Suprapubic skin (tissue), 4 donors: ENCODE results near the gene CST3. TPM values are rescaled to one million over a fixed set of nuclear protein-coding genes. Genes with fewer than 3 reads are reported as not detected.
A peak's percentile ranks its signal among the peaks of the same experiment; 100 is the strongest.

Experiments
- DNase-seq, 2 donors: peaks; one replicate each; pipeline ENCODE4 v3.0.0-alpha.2; 2019; ENCODE audit warnings: low spot score in 2 of 2
- H3K27ac ChIP-seq: fragments of 200-600 bp; sonication (generic); one replicate; pipeline ENCODE4 v1.5.1; 2019
- H3K27me3 ChIP-seq: fragments of 200-600 bp; sonication (generic); one replicate; pipeline ENCODE4 v1.5.1; 2019
- H3K36me3 ChIP-seq: fragments of 200-600 bp; sonication (generic); one replicate; pipeline ENCODE4 v1.5.1; 2019
- H3K4me1 ChIP-seq: fragments of 200-600 bp; sonication (generic); one replicate; pipeline ENCODE4 v1.5.1; 2019
- H3K4me3 ChIP-seq: fragments of 200-600 bp; sonication (generic); one replicate; pipeline ENCODE4 v1.5.1; 2019; ENCODE audit warnings: mild to moderate bottlenecking
- H3K9me3 ChIP-seq: fragments of 200-600 bp; sonication (generic); one replicate; pipeline ENCODE4 v1.5.1; 2019
- CTCF ChIP-seq, 2 donors: fragments of 200-600 bp in 1 of 2; fragments of 450-650 bp in 1 of 2; sonication (generic) in 1 of 2; IDR thresholded peaks; one replicate each; pipeline ENCODE4 v1.5.1; 2016 to 2019; ENCODE audit warnings: antibody characterized with exemption in 2 of 2, mild to moderate bottlenecking in 1 of 2, moderate library complexity in 1 of 2
- EP300 ChIP-seq: sonication (generic); formaldehyde crosslinking; IDR thresholded peaks from one replicate; pipeline ENCODE4 v1.6.1; 2017; ENCODE audit warnings: antibody characterized with exemption
- POLR2A ChIP-seq, 2 donors: fragments of 450-650 bp; IDR thresholded peaks; one replicate each; pipeline ENCODE4 v1.6.1; 2017; ENCODE audit warnings: antibody characterized with exemption in 2 of 2, mild to moderate bottlenecking in 2 of 2, moderate library complexity in 2 of 2
- POLR2AphosphoS5 ChIP-seq, 3 donors: sonication (generic); formaldehyde crosslinking; IDR thresholded peaks; one replicate each; pipeline ENCODE4 v1.6.1; 2017; ENCODE audit warnings: antibody characterized with exemption in 3 of 3
- whole genome bisulfite sequencing: methylation state at CpG from one replicate; pipeline ENCODE4 v1.1.5; 2018; 5-methylcytosine and 5-hydroxymethylcytosine counted together
- total RNA-seq, 4 donors: library from RNA; depleted of rRNA; stranded (reverse); fragments of >200 nt; gene quantifications; one replicate each; pipeline ENCODE4 v1.1.0, GENCODE V29; 2016

CST3 gene
- total RNA-seq, 4 donors from 2014 or later, result 258 to 476 (median 386) TPM

GRCh38 chr20:23631226-23631822, 6.4 kb downstream of the CST3 start:
- DNase-seq, result no peak
- Histone ChIP-seq H3K36me3 (peaks cover 30% of the 10 kb centered on the region), H3K9me3 (no peaks in the 10 kb centered on the region), H3K4me1 (peaks cover 45% of the 10 kb centered on the region), H3K4me3 (no peak overlapping the region), H3K27me3 (no peaks in the 10 kb centered on the region), H3K27ac (no peak overlapping the region)
- 98% methylated on average over 9 of the region's 9 CpGs for WGBS
- TF ChIP-seq CTCF (IDR thresholded peaks at IDR 0.05) (no peak), POLR2AphosphoS5 (IDR thresholded peaks at IDR 0.05) (no peak), POLR2A (IDR thresholded peaks at IDR 0.05) (no peak), EP300 (no peak)

GRCh38 chr20:23630392-23630849, 7.3 kb downstream of the CST3 start:
- H3K27me3 ChIP-seq, result no peaks in the 10 kb centered on the region
- peak overlapping the region; percentile 71 for H3K27ac ChIP-seq
- peaks cover 45% of the 10 kb centered on the region for H3K4me1 ChIP-seq
- H3K9me3 ChIP-seq, result no peaks in the 10 kb centered on the region
- DNase-seq, result no peak
- H3K4me3 ChIP-seq, result no peak overlapping the region
- 78% methylated on average over 4 of the region's 4 CpGs for WGBS
- TF ChIP-seq POLR2AphosphoS5 (IDR thresholded peaks at IDR 0.05) (no peak), POLR2A (IDR thresholded peaks at IDR 0.05) (no peak), CTCF (IDR thresholded peaks at IDR 0.05) (no peak), EP300 (no peak)
- H3K36me3 ChIP-seq, result peaks cover 30% of the 10 kb centered on the region

DNA sequence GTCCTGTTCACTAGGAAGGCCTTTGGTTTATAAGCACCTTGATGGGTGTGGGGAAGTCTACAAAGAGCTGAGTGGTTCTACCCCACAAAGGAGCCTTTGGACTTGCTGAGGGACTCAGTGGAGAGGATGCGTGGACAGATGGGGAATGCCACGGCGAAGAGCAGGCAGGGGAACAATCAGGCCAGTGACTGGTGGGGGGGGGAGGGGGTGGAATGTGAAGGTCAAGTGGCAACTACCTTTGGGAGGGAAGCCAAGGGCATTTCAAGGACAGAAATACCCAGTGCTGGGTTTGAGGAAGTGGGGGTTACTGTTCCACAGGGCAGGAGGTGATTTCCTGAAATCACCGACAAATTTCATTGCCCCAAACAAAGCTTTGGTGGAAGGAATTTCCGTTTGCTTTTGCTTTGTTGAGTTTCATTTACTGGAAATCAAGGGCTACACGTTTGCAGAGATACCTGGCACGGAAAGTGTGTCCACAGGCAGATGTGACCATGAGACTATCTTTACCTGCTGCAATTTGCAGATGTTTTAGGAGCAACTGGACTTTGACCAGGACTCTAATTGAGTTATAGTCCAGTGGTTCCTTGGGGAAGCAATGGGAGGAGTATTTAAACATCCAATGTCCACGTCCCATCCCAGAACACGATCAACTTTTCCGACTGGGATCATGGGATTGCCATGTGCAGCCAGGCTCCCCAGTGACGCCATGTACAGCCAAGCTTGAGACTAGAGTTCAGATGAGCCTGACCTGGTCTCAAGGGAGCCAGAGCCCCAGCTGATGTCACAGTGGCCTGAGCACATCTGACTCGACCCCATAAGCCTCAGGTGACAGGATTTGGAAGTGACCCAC, 8.0 kb downstream of the CST3 start:
- TF ChIP-seq EP300 (no peak), CTCF (IDR thresholded peaks at IDR 0.05) (no peak), POLR2A (IDR thresholded peaks at IDR 0.05) (no peak), POLR2AphosphoS5 (IDR thresholded peaks at IDR 0.05) (no peak)
- Histone ChIP-seq H3K36me3 (peaks cover 30% of the 10 kb centered on the region), H3K4me1 (peaks cover 44% of the 10 kb centered on the region), H3K27ac (peak overlapping the region; percentile 71), H3K4me3 (no peak overlapping the region), H3K27me3 (no peaks in the 10 kb centered on the region), H3K9me3 (no peaks in the 10 kb centered on the region)
- no peak for DNase-seq
- WGBS, result 75% methylated on average over 11 of the region's 12 CpGs

DNA sequence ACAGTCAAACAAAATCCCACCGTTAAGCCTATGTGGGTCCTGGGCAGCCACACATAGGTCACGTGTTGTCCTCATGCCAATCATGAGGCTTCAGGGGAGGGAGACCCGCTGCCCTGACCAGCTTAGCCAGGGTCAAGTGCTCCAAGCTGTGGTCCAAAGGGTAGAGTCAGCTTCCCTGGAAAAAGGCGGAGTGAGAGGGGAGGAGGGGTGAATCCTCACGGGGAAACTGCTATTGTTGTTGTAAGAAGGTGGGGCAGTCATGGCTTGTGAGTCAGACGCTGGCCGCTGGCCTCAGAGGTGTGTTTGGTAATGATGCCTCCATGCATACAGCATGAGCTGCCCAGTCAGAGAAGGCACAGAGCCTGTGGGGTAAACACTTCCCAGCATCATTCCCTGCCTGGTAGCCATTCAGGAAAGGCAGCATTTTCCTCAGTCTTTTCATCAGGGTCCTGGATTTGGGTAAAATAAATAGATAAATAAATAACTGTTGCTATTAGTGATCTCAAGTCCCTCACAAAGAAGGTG, 8.7 kb downstream of the CST3 start:
- TF ChIP-seq POLR2AphosphoS5 (IDR thresholded peaks at IDR 0.05) (no peak), POLR2A (IDR thresholded peaks at IDR 0.05) (no peak), CTCF (IDR thresholded peaks at IDR 0.05) (no peak), EP300 (no peak)
- DNase-seq, result no peak
- H3K27ac ChIP-seq, result peak overlapping the region; percentile 71
- no peaks in the 10 kb centered on the region for H3K9me3 ChIP-seq
- H3K4me1 ChIP-seq, result peaks cover 42% of the 10 kb centered on the region
- no peak overlapping the region for H3K4me3 ChIP-seq
- peaks cover 24% of the 10 kb centered on the region for H3K36me3 ChIP-seq
- no peaks in the 10 kb centered on the region for H3K27me3 ChIP-seq
- WGBS, result 55% methylated on average over 7 of the region's 7 CpGs
